ENCODE data around the gene CHRND. TPM values are rescaled to one million over a fixed set of nuclear protein-coding genes. Genes with fewer than 3 reads are reported as not detected.

CHRND gene
- total and polyA plus RNA-seq, 2 donors (not counting 1 experiment from before 2014, with no cell fraction given), result not detected

- no peak overlapping the region for H3K4me3 ChIP-seq (ENCODE audit: control extremely low read depth in 1 of 5, extremely low read depth in 1 of 5, insufficient read depth in 1 of 5, low read depth in 2 of 5, low read length in 4 of 5)
- ChIA-PET CTCF (no interaction called here), POLR2A (no interaction called here)
- no peaks in the 10 kb centered on the region for H3K79me2 ChIP-seq (ENCODE audit: control insufficient read depth, insufficient read depth, low read length)
- Mint-ChIP-seq H3K27ac (no peak overlapping the region), H3K4me1 (no peaks in the 10 kb centered on the region), H3K27me3 (peaks cover 25% of the 10 kb centered on the region), H3K4me3 (no peak overlapping the region), H3K9me3 (ENCODE audit: insufficient read depth) (peaks cover under 1% of the 10 kb centered on the region)
- TF ChIP-seq CTCF (IDR thresholded peaks at IDR 0.05), result no peak
- TF ChIP-seq EZH2 (IDR thresholded peaks at IDR 0.05; ENCODE audit: borderline replicate concordance, insufficient read depth, low read depth, low read length, poor library complexity, severe bottlenecking), result no peak
- WGBS (ENCODE audit: insufficient coverage), result 92% methylated on average over 13 of the region's 13 CpGs
- H3K4me1 ChIP-seq (ENCODE audit: control insufficient read depth in 2 of 2, insufficient read depth in 2 of 2, low read length in 2 of 2), result no peaks in the 10 kb centered on the region
- H3K36me3 ChIP-seq (replicated peaks in 1 of 2; ENCODE audit: control extremely low read depth in 1 of 2, control insufficient read depth in 1 of 2, extremely low read depth in 1 of 2, insufficient read depth in 2 of 2, low read length in 1 of 2), result no peaks in the 10 kb centered on the region
- ATAC-seq (ENCODE audit: low read depth) (no peak), DNase-seq (no peak)
- H3K9ac ChIP-seq (ENCODE audit: low read length), result no peak overlapping the region
- H3K4me2 ChIP-seq (replicated peaks; ENCODE audit: low read depth, low read length, poor library complexity, severe bottlenecking), result no peak overlapping the region
- H3K9me3 ChIP-seq (ENCODE audit: control extremely low read depth in 1 of 3, control insufficient read depth in 2 of 3, insufficient read depth in 1 of 3, low read length in 2 of 3), result no peaks in the 10 kb centered on the region
- no peaks in the 10 kb centered on the region for H4K20me1 ChIP-seq (ENCODE audit: control insufficient read depth, insufficient read depth, low read length, poor library complexity, severe bottlenecking)
- no peak overlapping the region for H2AFZ ChIP-seq (ENCODE audit: insufficient read depth, low read depth, low read length, poor library complexity, severe bottlenecking)
- H3K27ac ChIP-seq (ENCODE audit: low read length in 2 of 2), result no peak overlapping the region
- H3K27me3 ChIP-seq (replicated peaks in 1 of 4; ENCODE audit: control extremely low read depth in 1 of 4, control insufficient read depth in 3 of 4, insufficient read depth in 4 of 4, low read length in 3 of 4), result peaks cover 0 to 12% (median 0%) of the 10 kb centered on the region in 4 experiments
- intact Hi-C loops (cut with micrococcal nuclease), result no loop called here
Measured at GRCh38 chr2:232477751-232478510, 48.0 kb upstream of the CHRND start.

GRCh38 chr2:232478571-232479340 lies 47.2 kb upstream of the CHRND start:
- H3K27me3 Mint-ChIP-seq, result peaks cover 24% of the 10 kb centered on the region
- H3K9me3 Mint-ChIP-seq (ENCODE audit: insufficient read depth), result no peaks in the 10 kb centered on the region
- Histone ChIP-seq H3K9ac (ENCODE audit: low read length) (no peak overlapping the region), H3K9me3 (ENCODE audit: control extremely low read depth in 1 of 3, control insufficient read depth in 2 of 3, insufficient read depth in 1 of 3, low read length in 2 of 3) (no peaks in the 10 kb centered on the region), H3K4me2 (replicated peaks; ENCODE audit: low read depth, low read length, poor library complexity, severe bottlenecking) (no peak overlapping the region), H3K27me3 (replicated peaks in 1 of 4; ENCODE audit: control extremely low read depth in 1 of 4, control insufficient read depth in 3 of 4, insufficient read depth in 4 of 4, low read length in 3 of 4) (peaks cover 0 to 14% (median 0%) of the 10 kb centered on the region in 4 experiments), H2AFZ (ENCODE audit: insufficient read depth, low read depth, low read length, poor library complexity, severe bottlenecking) (no peak overlapping the region), H3K4me1 (ENCODE audit: control insufficient read depth in 2 of 2, insufficient read depth in 2 of 2, low read length in 2 of 2) (no peaks in the 10 kb centered on the region), H3K79me2 (ENCODE audit: control insufficient read depth, insufficient read depth, low read length) (no peaks in the 10 kb centered on the region), H4K20me1 (ENCODE audit: control insufficient read depth, insufficient read depth, low read length, poor library complexity, severe bottlenecking) (no peaks in the 10 kb centered on the region), H3K27ac (ENCODE audit: low read length in 2 of 2) (no peak overlapping the region), H3K36me3 (replicated peaks in 1 of 2; ENCODE audit: control extremely low read depth in 1 of 2, control insufficient read depth in 1 of 2, extremely low read depth in 1 of 2, insufficient read depth in 2 of 2, low read length in 1 of 2) (no peaks in the 10 kb centered on the region), H3K4me3 (ENCODE audit: control extremely low read depth in 1 of 5, extremely low read depth in 1 of 5, insufficient read depth in 1 of 5, low read depth in 2 of 5, low read length in 4 of 5) (no peak overlapping the region)
- POLR2A ChIA-PET, result no interaction called here
- no peak overlapping the region for H3K4me3 Mint-ChIP-seq
- DNase-seq (no peak), ATAC-seq (ENCODE audit: low read depth) (no peak)
- TF ChIP-seq CTCF (IDR thresholded peaks at IDR 0.05) (no peak), EZH2 (IDR thresholded peaks at IDR 0.05; ENCODE audit: borderline replicate concordance, insufficient read depth, low read depth, low read length, poor library complexity, severe bottlenecking) (no peak)
- H3K27ac Mint-ChIP-seq, result no peak overlapping the region
- intact Hi-C loops (cut with micrococcal nuclease), result no loop called here
- CTCF ChIA-PET, result no interaction called here
- 87% methylated on average over 17 of the region's 19 CpGs for WGBS (ENCODE audit: insufficient coverage)
- H3K4me1 Mint-ChIP-seq, result no peaks in the 10 kb centered on the region
